Measurements from ENCODE around the gene PSMD14. TPM values are rescaled to one million over a fixed set of nuclear protein-coding genes. Genes with fewer than 3 reads are reported as not detected.

The PSMD14 gene
- polyA plus RNA-seq, 1 experiment = 33.4 TPM

- TF ChIP-seq CTCF (IDR thresholded peaks at IDR 0.05; ENCODE audit: insufficient read depth, low read depth, low read length) = no peak
- no peak for DNase-seq (ENCODE audit: low read depth)
- H3K27me3 ChIP-seq (ENCODE audit: control insufficient read depth, insufficient read depth, low read length) = peaks cover 1% of the 10 kb centered on the region
- ChIA-PET CTCF (no interaction called here), POLR2A (no interaction called here)
- H3K4me3 ChIP-seq (ENCODE audit: low read depth, low read length) = no peak overlapping the region
- H3K36me3 ChIP-seq (ENCODE audit: control insufficient read depth, insufficient read depth, low read length) = no peaks in the 10 kb centered on the region
Measured at GRCh38 chr2:161438598-161438997, 130.4 kb downstream of the PSMD14 start.

- CTCF ChIA-PET = interaction anchor here (0.6 kb wide), 1 partner anchor 22 kb away, joined by 3 read pairs; no protein-coding TSS in a partner anchor
- no peaks in the 10 kb centered on the region for H3K36me3 ChIP-seq (ENCODE audit: control insufficient read depth, insufficient read depth, low read length)
- POLR2A ChIA-PET = no interaction called here
- no peak overlapping the region for H3K4me3 ChIP-seq (ENCODE audit: low read depth, low read length)
- peaks cover 4% of the 10 kb centered on the region for H3K27me3 ChIP-seq (ENCODE audit: control insufficient read depth, insufficient read depth, low read length)
- no peak for TF ChIP-seq CTCF (IDR thresholded peaks at IDR 0.05; ENCODE audit: insufficient read depth, low read depth, low read length)
- no peak for DNase-seq (ENCODE audit: low read depth)
Measured at GRCh38 chr2:161445097-161445496, 136.9 kb downstream of the PSMD14 start.

- ChIA-PET POLR2A (no interaction called here), CTCF (interaction anchor here (0.9 kb wide), 1 partner anchor 21 kb away, joined by 3 read pairs; no protein-coding TSS in a partner anchor)
- Histone ChIP-seq H3K36me3 (ENCODE audit: control insufficient read depth, insufficient read depth, low read length) (no peaks in the 10 kb centered on the region), H3K27me3 (ENCODE audit: control insufficient read depth, insufficient read depth, low read length) (peaks cover 3% of the 10 kb centered on the region; the same call in 1 of the 2 replicates), H3K4me3 (ENCODE audit: low read depth, low read length) (no peak overlapping the region)
- no peak for TF ChIP-seq CTCF (IDR thresholded peaks at IDR 0.05; ENCODE audit: insufficient read depth, low read depth, low read length)
- DNase-seq (ENCODE audit: low read depth) = no peak
Measured at GRCh38 chr2:161448431-161448830, 140.2 kb downstream of the PSMD14 start.

Small RNAs within 50 kb of the gene (small RNA-seq; reads per million reads assigned to genes)
- not detected for gene RNA5SP108 (ENCODE audit: insufficient read length, low read depth, low replicate concordance)

Other genes with a start within 250 kb of the PSMD14 start
- gene TANK, start 148.0 kb upstream of the PSMD14 start, polyA plus RNA-seq (2011; rRNA removed) = 29.8 and 39.3 TPM in 2 replicates
- not detected in 2 replicates for gene TBR1, start 107.9 kb downstream of the PSMD14 start, polyA plus RNA-seq (2011; rRNA removed)

Measured in BJ (cell line).